Subcutaneous adipose tissue (tissue), 4 donors: ENCODE data around the gene GPATCH1. TPM values are rescaled to one million over a fixed set of nuclear protein-coding genes. Genes with fewer than 3 reads are reported as not detected.

Experiments used
- total RNA-seq, 4 donors: library from RNA; depleted of rRNA; stranded (reverse); fragments of >200 nt; gene quantifications; one replicate each; pipeline ENCODE4 v1.1.0, GENCODE V29; 2016
- TF ChIP-seq, protein P1 (sequence below): fragments of 450-650 bp; IDR thresholded peaks from one replicate; pipeline ENCODE4 v1.5.1; 2016; ENCODE audit warnings: low read depth, mild to moderate bottlenecking, control low read depth, antibody characterized with exemption, moderate library complexity

Gene GPATCH1
- total RNA-seq, 4 donors from 2014 or later = 6.5 to 14.0 (median 10.5) TPM

DNA sequence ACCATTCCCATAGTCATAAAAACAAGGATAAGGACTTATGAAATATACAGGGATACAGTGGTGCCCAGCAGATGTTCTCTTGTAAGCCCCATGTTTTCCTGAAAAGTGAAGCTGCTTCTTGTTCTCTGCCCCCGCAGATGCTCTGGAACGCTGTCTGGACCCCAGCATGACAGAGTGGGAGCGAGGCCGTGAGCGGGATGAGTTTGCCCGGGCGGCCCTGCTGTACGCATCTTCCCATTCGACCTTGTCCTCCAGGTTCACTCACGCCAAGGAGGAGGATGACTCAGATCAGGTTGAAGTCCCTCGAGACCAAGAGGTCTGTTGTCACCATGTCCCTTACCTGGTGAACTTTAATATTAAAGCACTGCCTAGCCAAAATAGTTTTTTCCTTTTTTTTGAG lies 30.6 kb downstream of the GPATCH1 start:
- TF ChIP-seq, protein P1, sequence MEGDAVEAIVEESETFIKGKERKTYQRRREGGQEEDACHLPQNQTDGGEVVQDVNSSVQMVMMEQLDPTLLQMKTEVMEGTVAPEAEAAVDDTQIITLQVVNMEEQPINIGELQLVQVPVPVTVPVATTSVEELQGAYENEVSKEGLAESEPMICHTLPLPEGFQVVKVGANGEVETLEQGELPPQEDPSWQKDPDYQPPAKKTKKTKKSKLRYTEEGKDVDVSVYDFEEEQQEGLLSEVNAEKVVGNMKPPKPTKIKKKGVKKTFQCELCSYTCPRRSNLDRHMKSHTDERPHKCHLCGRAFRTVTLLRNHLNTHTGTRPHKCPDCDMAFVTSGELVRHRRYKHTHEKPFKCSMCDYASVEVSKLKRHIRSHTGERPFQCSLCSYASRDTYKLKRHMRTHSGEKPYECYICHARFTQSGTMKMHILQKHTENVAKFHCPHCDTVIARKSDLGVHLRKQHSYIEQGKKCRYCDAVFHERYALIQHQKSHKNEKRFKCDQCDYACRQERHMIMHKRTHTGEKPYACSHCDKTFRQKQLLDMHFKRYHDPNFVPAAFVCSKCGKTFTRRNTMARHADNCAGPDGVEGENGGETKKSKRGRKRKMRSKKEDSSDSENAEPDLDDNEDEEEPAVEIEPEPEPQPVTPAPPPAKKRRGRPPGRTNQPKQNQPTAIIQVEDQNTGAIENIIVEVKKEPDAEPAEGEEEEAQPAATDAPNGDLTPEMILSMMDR = no peak

DNA sequence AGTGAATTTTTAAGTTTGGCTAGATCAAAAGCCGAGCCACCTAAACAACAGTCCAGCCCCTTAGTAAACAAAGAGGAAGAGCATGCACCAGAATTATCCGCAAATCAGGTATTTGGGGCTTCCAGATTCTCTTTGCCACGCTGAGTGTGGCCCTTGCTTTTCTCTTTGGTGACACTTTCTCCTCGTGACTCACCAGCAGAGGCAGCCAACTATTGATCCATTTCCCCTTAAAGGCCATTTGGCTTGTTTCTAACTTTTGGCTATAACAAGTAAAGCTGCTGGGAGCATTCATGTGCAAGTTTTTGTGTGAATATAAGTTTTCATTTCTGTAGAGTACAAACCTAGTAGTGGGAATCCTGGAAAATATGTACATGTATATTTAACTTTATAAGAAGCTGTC lies 33.3 kb downstream of the GPATCH1 start:
- TF ChIP-seq, protein P1 = no peak

DNA sequence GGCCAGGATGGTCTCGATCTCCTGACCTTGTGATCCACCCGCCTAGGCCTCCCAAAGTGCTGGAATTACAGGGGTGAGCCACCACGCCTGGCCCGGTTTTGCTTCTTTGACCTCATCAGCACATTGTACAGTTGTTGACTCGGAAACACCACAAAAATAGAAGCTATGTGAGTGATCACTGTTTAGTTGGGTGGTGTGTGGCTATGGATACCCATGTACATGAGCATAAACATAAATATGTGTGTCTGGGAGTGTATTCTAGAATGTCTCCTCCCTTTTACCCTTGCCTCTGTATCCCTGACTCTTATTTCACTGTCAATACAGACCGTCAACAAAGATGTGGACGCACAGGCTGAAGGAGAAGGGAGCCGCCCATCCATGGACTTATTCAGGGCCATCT lies 36.5 kb downstream of the GPATCH1 start:
- TF ChIP-seq, protein P1 = no peak

DNA sequence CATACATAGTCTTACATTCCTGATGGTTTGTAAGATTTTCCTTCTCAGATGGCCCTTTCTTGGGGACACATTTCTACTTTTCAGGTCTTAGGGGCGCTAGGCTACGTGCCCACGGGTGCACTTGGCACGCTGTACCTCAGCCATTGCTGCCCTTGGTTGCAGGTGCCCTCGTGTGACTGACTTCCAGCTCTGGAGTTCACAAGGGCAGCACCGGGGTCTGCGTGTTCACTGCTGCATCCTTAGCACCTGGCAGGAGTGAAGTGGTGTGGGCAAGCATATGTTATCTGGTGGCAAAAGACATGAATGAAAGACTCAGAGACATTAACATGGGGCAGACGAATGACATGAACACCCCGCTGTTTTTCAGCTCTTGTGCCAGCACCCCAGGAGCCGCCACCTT lies 37.7 kb downstream of the GPATCH1 start:
- TF ChIP-seq, protein P1 = no peak

DNA sequence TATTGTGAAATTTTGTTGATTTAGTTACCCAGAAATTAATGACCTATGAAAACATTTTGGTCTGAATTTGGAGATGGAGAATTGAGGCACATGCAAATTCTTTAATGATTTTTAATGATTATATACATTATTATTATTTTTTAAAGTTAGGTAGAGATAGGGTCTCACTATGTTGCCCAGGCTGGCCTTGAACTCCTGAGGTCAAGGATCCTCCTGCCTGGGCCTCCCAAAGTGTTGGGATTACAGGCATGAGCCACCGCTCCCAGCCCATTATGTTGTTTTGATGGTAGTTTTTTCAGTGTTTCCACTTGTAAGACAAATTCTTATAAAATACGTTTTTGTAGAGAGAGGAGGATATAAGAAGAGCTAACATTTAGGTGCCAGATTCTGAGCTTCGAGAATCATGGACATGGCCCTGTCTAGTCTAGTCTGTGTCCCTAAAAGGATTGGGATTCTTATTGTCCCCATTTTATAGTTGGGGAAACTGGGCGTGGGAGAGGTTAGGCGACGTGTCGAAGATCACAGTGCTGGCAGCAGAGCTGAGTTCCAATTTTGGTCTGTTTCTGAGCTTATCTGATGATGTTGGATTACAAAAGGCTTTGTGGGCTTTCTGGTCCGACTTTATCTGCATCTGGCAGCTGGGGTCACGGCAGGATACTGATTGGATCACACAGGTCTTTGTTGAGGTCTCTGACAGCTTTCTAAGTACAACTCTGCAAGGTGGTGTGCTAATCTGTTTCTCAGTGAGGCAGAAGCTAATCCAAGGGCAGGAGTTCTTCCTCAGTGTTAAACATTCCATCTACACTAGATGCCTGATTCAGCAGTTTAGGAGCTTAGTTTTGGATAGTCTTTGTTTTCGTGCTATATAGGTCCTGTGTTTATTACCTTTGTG lies 43.5 kb downstream of the GPATCH1 start:
- TF ChIP-seq, protein P1 = no peak

DNA sequence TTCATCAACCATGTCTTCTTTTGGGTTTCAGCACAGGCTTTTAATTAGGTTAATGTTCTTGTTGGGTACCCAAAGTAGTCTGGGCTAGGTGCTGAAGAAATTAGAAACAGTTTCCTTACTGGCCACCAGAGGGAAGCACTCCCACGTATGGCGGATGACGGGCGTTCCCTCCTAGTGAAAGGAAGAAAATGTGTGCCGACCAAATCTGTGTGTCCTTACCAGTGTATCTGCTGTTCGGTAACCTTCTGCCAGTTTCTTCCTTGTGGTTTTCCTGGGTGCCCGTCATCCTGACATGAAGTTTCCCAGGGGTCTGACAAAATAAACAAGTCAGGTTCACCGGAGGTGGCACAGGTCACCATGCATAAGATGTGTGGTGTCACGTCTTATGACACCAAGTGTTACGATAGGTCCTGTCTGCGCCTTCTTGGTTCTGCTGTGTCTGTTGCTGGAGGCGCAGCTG lies 45.0 kb downstream of the GPATCH1 start:
- TF ChIP-seq, protein P1 = no peak

DNA sequence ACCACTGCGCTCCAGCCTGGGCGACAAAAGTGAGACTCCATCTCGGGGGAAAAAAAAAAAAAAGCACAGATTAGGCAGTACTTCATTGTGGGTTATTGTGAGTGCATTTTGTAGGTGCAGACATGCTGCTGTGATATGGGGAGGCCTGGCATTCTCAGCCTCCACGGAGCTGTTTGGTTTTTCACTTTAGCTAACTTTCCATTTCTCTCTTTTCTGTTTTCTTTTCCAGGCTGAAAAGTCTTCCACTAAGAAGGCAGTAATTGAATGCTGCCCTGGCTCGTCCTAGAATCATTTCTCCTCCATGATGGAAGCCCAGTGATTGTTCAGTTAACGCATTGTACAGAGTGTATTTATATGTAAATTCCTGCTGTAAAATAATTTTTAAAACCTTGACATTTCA lies 48.9 kb downstream of the GPATCH1 start:
- TF ChIP-seq, protein P1 = no peak
